Mesodermal cell (in vitro differentiated cells): ENCODE data around the gene KCND3.
A peak's percentile ranks its signal among the peaks of the same experiment; 100 is the strongest.

Experiments
- H3K27ac ChIP-seq: 2 replicates; pipeline ENCODE4 v1.7.0; 2013; ENCODE audit warnings: mild to moderate bottlenecking, low read depth, low read length, moderate library complexity; ENCODE audit not compliant: severe bottlenecking
- H3K36me3 ChIP-seq: 2 replicates; pipeline ENCODE4 v1.7.1; 2013; ENCODE audit warnings: mild to moderate bottlenecking, low read length, moderate library complexity; ENCODE audit not compliant: control insufficient read depth, insufficient read depth
- H3K4me1 ChIP-seq: one replicate; pipeline ENCODE4 v1.7.1; 2013; ENCODE audit warnings: mild to moderate bottlenecking, low read length; ENCODE audit not compliant: insufficient read depth, control insufficient read depth, poor library complexity, severe bottlenecking
- H3K4me3 ChIP-seq: 2 replicates; pipeline ENCODE4 v1.7.0; 2013; ENCODE audit warnings: low read length, control low read depth, mild to moderate bottlenecking; ENCODE audit not compliant: insufficient read depth, poor library complexity, severe bottlenecking; ENCODE audit errors: extremely low read depth
- H3K9me3 ChIP-seq: 2 replicates; pipeline ENCODE4 v1.7.1; 2013; ENCODE audit warnings: mild to moderate bottlenecking, low read length, moderate library complexity; ENCODE audit not compliant: control insufficient read depth
- WGBS, 2 experiments: methylation state at CpG; one replicate each; pipeline ENCODE4 v1.1.5; 2013; ENCODE audit warnings: missing lambda C conversion rate in 2 of 2; ENCODE audit not compliant: insufficient coverage in 2 of 2; 5-methylcytosine and 5-hydroxymethylcytosine counted together

KCND3 gene

GRCh38 chr1:112007169-112007568 lies 17.7 kb upstream of the KCND3 start:
- Histone ChIP-seq H3K4me3 (no peak overlapping the region), H3K9me3 (no peaks in the 10 kb centered on the region), H3K36me3 (no peaks in the 10 kb centered on the region), H3K27ac (no peak overlapping the region), H3K4me1 (no peaks in the 10 kb centered on the region)
- WGBS, 2 experiments: 44 to 76% methylated on average over 1 to 2 of the region's 2 CpGs

DNA sequence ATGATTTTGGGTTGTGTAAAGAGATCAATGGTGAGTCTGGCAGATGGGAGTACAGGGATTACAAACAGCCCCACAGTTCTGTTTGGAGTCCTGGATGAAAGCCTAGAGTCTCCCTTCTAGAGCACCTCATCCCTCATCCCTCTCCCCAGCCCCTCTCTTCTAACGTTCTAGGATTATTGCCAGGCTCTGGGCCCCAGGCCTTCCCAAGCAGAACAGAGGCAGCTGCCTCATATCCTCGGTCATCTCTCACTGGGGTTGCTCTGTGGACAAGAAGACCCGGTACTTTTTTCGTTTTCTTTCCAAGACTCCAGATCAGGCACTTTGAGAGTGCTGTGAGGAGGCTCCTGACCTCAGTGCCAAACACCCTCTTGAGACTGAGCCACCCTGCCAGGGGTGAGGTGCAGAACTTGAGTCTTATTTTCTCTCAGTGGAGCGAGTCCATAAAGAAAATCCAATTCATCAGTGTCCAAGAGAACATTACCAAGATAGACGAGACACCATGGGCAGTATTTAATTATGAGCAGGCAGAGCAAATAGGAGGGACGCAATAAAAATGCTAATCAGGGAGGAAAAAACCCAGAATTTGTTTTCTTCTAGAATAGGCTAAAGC lies 17.1 kb upstream of the KCND3 start:
- 86 to 90% methylated on average over 4 to 6 of the region's 7 CpGs for WGBS, 2 experiments

DNA sequence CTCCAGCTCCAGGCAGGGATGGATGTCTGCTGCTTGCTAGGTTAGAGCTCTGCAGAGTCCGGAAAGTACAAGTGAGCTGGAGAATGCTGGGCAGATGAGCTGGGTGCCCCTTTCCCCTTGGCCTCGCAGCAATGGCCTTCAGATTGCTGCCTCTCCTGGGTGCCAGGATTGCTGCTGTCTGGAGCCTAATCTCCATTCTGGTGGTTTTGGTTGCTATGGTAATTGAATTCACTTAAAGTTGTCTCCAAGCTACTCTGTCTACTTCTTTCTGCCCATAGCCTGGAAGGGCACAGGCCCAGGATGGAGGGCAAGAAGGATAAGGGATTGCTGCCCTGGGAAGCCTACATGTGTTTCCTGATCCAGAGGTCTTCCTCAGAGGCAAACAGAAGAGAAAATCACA lies 14.6 kb upstream of the KCND3 start:
- no peaks in the 10 kb centered on the region for H3K36me3 ChIP-seq
- H3K4me3 ChIP-seq: no peak overlapping the region
- H3K4me1 ChIP-seq: no peaks in the 10 kb centered on the region
- WGBS, 2 experiments: 92 to 100% methylated on average over 1 of the region's 2 CpGs
- H3K9me3 ChIP-seq: no peaks in the 10 kb centered on the region
- no peak overlapping the region for H3K27ac ChIP-seq

More for the DNA sequence above, 17.1 kb upstream of the KCND3 start:
- Histone ChIP-seq H3K36me3 (no peaks in the 10 kb centered on the region), H3K9me3 (no peaks in the 10 kb centered on the region), H3K27ac (no peak overlapping the region), H3K4me3 (no peak overlapping the region), H3K4me1 (no peaks in the 10 kb centered on the region)

- H3K4me3 ChIP-seq: no peak overlapping the region
- no peaks in the 10 kb centered on the region for H3K9me3 ChIP-seq
- H3K4me1 ChIP-seq: no peaks in the 10 kb centered on the region
- H3K27ac ChIP-seq: no peak overlapping the region
- WGBS, 2 experiments: 67 to 83% methylated on average over 3 to 4 of the region's 4 CpGs
- H3K36me3 ChIP-seq: no peaks in the 10 kb centered on the region
Measured at GRCh38 chr1:112002514-112002913, 13.0 kb upstream of the KCND3 start.

DNA sequence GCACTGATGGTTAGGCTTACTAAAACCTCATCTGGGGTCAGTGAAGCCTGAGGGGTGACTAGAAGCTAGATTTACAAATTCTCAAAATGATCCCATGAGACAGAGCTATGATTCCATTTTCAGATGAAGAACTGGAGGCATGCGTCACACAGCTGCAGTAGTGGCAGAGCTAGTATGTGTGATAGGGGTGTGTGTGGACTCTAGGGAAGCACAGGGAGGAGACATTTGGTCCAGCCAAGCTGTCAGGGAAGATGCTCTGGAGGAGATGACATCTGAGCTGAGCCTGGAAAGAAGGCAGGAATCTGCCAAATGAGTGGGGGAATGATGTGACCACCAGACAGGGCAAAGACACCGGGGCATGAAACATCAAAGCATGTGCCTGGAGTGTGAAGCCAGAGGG lies 12.0 kb upstream of the KCND3 start:
- Histone ChIP-seq H3K27ac (no peak overlapping the region), H3K36me3 (no peaks in the 10 kb centered on the region), H3K4me1 (no peaks in the 10 kb centered on the region), H3K9me3 (no peaks in the 10 kb centered on the region), H3K4me3 (no peak overlapping the region)
- 89% methylated on average over 1 to 2 of the region's 2 CpGs for WGBS, 2 experiments

GRCh38 chr1:112000048-112000447 lies 10.6 kb upstream of the KCND3 start:
- Histone ChIP-seq H3K4me1 (no peaks in the 10 kb centered on the region), H3K27ac (no peak overlapping the region), H3K36me3 (no peaks in the 10 kb centered on the region), H3K4me3 (no peak overlapping the region), H3K9me3 (no peaks in the 10 kb centered on the region)
- WGBS, 2 experiments: 67 to 78% methylated on average over 1 of the region's 1 CpG

- Histone ChIP-seq H3K4me1 (no peaks in the 10 kb centered on the region), H3K36me3 (no peaks in the 10 kb centered on the region), H3K27ac (no peak overlapping the region), H3K4me3 (no peak overlapping the region), H3K9me3 (no peaks in the 10 kb centered on the region)
Measured at GRCh38 chr1:111998332-111998731, 8.9 kb upstream of the KCND3 start.

DNA sequence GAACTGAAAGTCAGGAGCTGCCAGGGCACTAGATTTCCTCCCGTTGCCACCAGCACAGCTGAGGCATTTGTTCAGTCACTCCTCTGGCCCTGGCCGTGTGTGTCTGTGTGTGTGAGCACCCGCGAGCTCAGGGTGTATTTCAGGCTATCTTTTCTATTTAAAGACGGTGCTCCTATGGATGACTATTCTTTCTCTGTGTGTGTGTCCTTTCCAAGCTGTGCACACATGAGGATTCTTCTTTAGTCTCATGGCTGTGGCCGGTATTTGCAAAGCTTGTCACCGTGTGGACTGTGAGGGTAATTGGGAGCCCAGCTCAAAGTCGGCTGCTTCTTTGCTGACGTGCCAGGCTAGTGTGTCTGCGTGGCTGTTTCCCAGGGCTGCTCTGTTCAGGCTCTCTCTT lies 3.0 kb upstream of the KCND3 start:
- Histone ChIP-seq H3K4me3 (no peak overlapping the region), H3K36me3 (no peaks in the 10 kb centered on the region), H3K4me1 (peaks cover 9% of the 10 kb centered on the region), H3K27ac (no peak overlapping the region), H3K9me3 (no peaks in the 10 kb centered on the region)
- 64 to 67% methylated on average over 10 of the region's 10 CpGs for WGBS, 2 experiments

- 1% methylated on average over 22 to 29 of the region's 37 CpGs for WGBS, 2 experiments
- peaks cover 9% of the 10 kb centered on the region for H3K4me1 ChIP-seq
- no peaks in the 10 kb centered on the region for H3K9me3 ChIP-seq
- peak overlapping the region; percentile 38 for H3K4me3 ChIP-seq
- H3K27ac ChIP-seq: no peak overlapping the region
- no peaks in the 10 kb centered on the region for H3K36me3 ChIP-seq
Measured at GRCh38 chr1:111990878-111991718, 1.6 kb upstream of the KCND3 start.

DNA sequence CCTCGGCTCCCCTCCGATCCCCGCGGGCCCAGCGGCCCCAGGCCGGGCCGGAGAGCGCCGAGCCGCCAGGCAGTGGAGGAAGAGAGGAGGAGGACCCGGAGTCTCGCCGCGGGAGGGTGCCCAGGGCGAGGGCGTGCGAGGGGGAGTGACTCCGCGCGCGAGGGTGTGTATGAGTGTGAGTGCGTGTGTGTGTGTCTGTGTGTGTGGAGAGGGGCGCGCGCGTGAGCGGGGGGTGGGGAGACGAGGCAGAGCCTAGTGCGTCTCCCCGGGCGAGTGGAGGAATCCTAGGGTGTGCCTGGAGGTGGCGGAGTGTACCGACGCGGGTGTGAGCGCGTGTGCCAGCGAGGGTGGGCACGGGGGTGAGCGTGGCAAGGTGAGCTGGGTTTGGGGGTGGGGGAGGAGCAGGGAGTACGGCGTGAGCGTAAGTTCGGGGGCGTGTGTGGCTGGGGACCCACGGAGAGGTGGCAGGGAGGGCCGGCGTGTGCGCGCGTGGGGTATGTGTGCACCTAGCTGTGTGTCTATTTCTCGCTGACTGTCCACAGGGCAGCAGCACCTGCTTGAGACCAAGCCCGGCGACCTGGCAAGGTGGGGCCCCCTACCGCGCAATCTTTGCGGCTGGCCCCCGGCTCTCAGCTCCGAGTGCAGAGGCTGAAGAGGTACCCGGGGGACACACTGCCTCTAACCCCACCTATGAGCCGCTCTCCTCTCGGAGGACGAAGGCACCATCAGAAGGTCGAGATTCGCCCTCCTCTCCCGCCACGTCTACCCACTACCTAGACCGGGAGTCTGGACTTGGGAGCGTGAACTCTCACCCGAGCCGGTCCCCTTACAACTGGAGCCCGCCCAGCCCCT lies 784 bp upstream of the KCND3 start:
- peaks cover 9% of the 10 kb centered on the region for H3K4me1 ChIP-seq
- peak overlapping the region; percentile 38 for H3K4me3 ChIP-seq
- WGBS, 2 experiments: 2% methylated on average over 50 to 59 of the region's 72 CpGs
- H3K27ac ChIP-seq: no peak overlapping the region
- H3K36me3 ChIP-seq: no peaks in the 10 kb centered on the region
- no peaks in the 10 kb centered on the region for H3K9me3 ChIP-seq
